ENCODE measurements around the gene NKAPL. TPM values are rescaled to one million over a fixed set of nuclear protein-coding genes. Genes with fewer than 3 reads are reported as not detected.

NKAPL gene
- total and polyA plus RNA-seq, 10 of the 15 experiments (the other 5 are each of a cell fraction or from before 2014, with no cell fraction given) = 0.10 to 0.48 (median 0.19) TPM; not detected in 1

DNA sequence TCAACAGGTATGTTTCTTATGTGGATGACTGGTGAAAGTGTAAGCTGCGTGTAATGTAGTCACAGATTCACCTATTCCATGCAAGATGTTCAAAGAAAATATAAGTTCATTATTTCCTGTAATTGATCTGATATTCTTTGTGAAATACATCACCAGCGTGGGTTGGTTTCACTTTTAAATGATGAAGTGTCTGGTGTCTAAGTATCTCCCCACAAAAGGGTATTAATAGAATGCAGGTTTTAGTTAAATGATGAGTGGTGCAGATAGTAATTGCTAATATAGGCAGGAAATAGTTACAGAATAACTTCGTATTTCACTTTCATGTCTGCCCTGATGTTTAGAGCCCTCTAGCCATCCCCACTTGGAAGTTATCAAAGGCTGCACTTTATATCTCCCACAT lies 44.5 kb downstream of the NKAPL start:
- Histone ChIP-seq H4K20me1 (ENCODE audit: control insufficient read depth, insufficient read depth) (no peaks in the 10 kb centered on the region), H3K4me2 (ENCODE audit: control insufficient read depth, insufficient read depth) (peak overlapping the region; percentile 34; the same call in 1 of the 2 replicates), H3K36me3 (ENCODE audit: control insufficient read depth in 2 of 2, insufficient read depth in 2 of 2, low read length in 1 of 2) (no peaks in the 10 kb centered on the region), H2AFZ (ENCODE audit: control insufficient read depth, low read depth, low read length) (no peak overlapping the region; the same call in 1 of the 2 replicates), H3K4me3 (no peak overlapping the region), H3K79me2 (ENCODE audit: control insufficient read depth, insufficient read depth, low read length) (no peaks in the 10 kb centered on the region), H3K9ac (ENCODE audit: control insufficient read depth, insufficient read depth, low read length) (no peak overlapping the region), H3K4me1 (ENCODE audit: control insufficient read depth, insufficient read depth, low read length) (peaks cover 11% of the 10 kb centered on the region), H3K27ac (ENCODE audit: control insufficient read depth, insufficient read depth) (no peak overlapping the region), H3K9me3 (replicated peaks; ENCODE audit: control insufficient read depth, insufficient read depth, low read length) (no peaks in the 10 kb centered on the region), H3K27me3 (replicated peaks in 1 of 2; ENCODE audit: control insufficient read depth in 2 of 2, insufficient read depth in 2 of 2, low read length in 1 of 2) (no peaks in the 10 kb centered on the region)
- ChIA-PET POLR2A (no interaction called here), SMC1A (ENCODE audit: uncharacterized antibody, unreplicated experiment) (no interaction called here), CTCF (interaction anchor here (0.7 kb wide), 1 partner anchor 128 kb away, joined by 3 read pairs; no protein-coding TSS in a partner anchor), RAD21 (ENCODE audit: unreplicated experiment) (no interaction called here)
- no TSS peak for BruUV-seq (replicated peaks)
- 0% methylated on average over 3 of the region's 3 CpGs for WGBS (ENCODE audit: insufficient coverage, insufficient replicate concordance, low lambda C conversion rate, missing lambda C conversion rate)
- FAIRE-seq = peak; percentile 69
- intact Hi-C loops (cut with micrococcal nuclease; ENCODE audit: unreplicated experiment) = no loop called here
- in situ Hi-C loops (cut with MboI) = no loop called here
- peak; percentile 93 for ATAC-seq
- no peak for DNase-seq (ENCODE audit: low read depth, low spot score)
- TF ChIP-seq, protein P1, sequence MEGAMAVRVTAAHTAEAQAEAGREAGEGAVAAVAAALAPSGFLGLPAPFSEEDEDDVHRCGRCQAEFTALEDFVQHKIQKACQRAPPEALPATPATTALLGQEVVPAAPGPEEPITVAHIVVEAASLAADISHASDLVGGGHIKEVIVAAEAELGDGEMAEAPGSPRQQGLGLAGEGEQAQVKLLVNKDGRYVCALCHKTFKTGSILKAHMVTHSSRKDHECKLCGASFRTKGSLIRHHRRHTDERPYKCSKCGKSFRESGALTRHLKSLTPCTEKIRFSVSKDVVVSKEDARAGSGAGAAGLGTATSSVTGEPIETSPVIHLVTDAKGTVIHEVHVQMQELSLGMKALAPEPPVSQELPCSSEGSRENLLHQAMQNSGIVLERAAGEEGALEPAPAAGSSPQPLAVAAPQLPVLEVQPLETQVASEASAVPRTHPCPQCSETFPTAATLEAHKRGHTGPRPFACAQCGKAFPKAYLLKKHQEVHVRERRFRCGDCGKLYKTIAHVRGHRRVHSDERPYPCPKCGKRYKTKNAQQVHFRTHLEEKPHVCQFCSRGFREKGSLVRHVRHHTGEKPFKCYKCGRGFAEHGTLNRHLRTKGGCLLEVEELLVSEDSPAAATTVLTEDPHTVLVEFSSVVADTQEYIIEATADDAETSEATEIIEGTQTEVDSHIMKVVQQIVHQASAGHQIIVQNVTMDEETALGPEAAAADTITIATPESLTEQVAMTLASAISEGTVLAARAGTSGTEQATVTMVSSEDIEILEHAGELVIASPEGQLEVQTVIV (IDR thresholded peaks at IDR 0.05; ENCODE audit: borderline replicate concordance, partially characterized antibody) = no peak
- TF ChIP-seq SMAD1 (IDR thresholded peaks at IDR 0.05; ENCODE audit: low read depth, partially characterized antibody) (no peak), CBX5 (IDR thresholded peaks at IDR 0.05; ENCODE audit: low read depth) (no peak), PAX8 (IDR thresholded peaks at IDR 0.05) (no peak), MXI1 (IDR thresholded peaks at IDR 0.05; ENCODE audit: low read depth, low read length) (no peak), CREM (IDR thresholded peaks at IDR 0.05; ENCODE audit: low read depth) (no peak), RB1 (IDR thresholded peaks at IDR 0.05; ENCODE audit: borderline replicate concordance) (no peak), JUNB (IDR thresholded peaks at IDR 0.05) (0 out of 2 replicates have a peak, but pooled peaks have one; percentile 34), RUNX3 (IDR thresholded peaks at IDR 0.05; ENCODE audit: low read length) (peak; percentile 70; the same call in 1 of the 2 replicates), IKZF1 (conservative IDR thresholded peaks at IDR 0.05) (0 out of 2 replicates have a peak, but pooled peaks have one; percentile 11), PAX5 (IDR thresholded peaks at IDR 0.05; ENCODE audit: borderline replicate concordance, low read depth, low read length) (no peak), SMC3 (IDR thresholded peaks at IDR 0.05; ENCODE audit: borderline replicate concordance, low read length) (no peak), ATF7 (IDR thresholded peaks at IDR 0.05; ENCODE audit: low read depth) (peak; percentile 72), HCFC1 (IDR thresholded peaks at IDR 0.05; ENCODE audit: low read length) (no peak), MEF2A (IDR thresholded peaks at IDR 0.05; ENCODE audit: insufficient read depth, low read depth, low read length) (peak; percentile 88)
- TF ChIP-seq, protein P2, sequence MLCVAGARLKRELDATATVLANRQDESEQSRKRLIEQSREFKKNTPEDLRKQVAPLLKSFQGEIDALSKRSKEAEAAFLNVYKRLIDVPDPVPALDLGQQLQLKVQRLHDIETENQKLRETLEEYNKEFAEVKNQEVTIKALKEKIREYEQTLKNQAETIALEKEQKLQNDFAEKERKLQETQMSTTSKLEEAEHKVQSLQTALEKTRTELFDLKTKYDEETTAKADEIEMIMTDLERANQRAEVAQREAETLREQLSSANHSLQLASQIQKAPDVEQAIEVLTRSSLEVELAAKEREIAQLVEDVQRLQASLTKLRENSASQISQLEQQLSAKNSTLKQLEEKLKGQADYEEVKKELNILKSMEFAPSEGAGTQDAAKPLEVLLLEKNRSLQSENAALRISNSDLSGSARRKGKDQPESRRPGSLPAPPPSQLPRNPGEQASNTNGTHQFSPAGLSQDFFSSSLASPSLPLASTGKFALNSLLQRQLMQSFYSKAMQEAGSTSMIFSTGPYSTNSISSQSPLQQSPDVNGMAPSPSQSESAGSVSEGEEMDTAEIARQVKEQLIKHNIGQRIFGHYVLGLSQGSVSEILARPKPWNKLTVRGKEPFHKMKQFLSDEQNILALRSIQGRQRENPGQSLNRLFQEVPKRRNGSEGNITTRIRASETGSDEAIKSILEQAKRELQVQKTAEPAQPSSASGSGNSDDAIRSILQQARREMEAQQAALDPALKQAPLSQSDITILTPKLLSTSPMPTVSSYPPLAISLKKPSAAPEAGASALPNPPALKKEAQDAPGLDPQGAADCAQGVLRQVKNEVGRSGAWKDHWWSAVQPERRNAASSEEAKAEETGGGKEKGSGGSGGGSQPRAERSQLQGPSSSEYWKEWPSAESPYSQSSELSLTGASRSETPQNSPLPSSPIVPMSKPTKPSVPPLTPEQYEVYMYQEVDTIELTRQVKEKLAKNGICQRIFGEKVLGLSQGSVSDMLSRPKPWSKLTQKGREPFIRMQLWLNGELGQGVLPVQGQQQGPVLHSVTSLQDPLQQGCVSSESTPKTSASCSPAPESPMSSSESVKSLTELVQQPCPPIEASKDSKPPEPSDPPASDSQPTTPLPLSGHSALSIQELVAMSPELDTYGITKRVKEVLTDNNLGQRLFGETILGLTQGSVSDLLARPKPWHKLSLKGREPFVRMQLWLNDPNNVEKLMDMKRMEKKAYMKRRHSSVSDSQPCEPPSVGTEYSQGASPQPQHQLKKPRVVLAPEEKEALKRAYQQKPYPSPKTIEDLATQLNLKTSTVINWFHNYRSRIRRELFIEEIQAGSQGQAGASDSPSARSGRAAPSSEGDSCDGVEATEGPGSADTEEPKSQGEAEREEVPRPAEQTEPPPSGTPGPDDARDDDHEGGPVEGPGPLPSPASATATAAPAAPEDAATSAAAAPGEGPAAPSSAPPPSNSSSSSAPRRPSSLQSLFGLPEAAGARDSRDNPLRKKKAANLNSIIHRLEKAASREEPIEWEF (IDR thresholded peaks at IDR 0.05; ENCODE audit: insufficient replicate concordance, low read depth, low read length) = peak; percentile 59
- TF ChIP-seq, protein P3, sequence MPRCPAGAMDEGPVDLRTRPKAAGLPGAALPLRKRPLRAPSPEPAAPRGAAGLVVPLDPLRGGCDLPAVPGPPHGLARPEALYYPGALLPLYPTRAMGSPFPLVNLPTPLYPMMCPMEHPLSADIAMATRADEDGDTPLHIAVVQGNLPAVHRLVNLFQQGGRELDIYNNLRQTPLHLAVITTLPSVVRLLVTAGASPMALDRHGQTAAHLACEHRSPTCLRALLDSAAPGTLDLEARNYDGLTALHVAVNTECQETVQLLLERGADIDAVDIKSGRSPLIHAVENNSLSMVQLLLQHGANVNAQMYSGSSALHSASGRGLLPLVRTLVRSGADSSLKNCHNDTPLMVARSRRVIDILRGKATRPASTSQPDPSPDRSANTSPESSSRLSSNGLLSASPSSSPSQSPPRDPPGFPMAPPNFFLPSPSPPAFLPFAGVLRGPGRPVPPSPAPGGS (IDR thresholded peaks at IDR 0.05; ENCODE audit: borderline replicate concordance, insufficient read depth, low read depth, low read length, poor library complexity, severe bottlenecking) = no peak
